Measurements from ENCODE around the gene RIIAD1. TPM values are rescaled to one million over a fixed set of nuclear protein-coding genes. Genes with fewer than 3 reads are reported as not detected.
"Not testable (repeated sequence)": the region's sequence is repeated elsewhere in the genome, so short reads cannot be mapped to it uniquely, and the experiment has no call there.

Gene RIIAD1
- total RNA-seq, 1 experiment from 2014 or later = not detected

DNA sequence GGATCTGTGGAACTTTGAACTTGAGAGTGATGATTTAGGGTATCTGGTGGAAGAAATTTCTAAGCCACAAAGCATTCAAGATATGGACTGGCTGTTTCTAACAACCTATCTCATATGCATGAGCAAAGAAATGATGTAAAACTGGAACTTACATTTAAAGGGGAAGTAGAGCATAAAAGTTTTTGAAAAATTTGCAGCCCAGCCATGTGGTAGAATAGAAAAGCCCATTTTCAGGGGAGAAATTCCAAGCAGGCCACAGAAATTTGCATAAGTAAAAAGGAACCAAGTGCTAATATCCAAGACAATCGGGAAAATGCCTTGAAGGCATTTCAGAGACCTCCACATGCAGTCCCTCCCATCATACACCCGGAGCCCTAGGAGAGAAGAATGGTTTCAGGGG, 15.7 kb downstream of the RIIAD1 start:
- DNase-seq = no peak
- H3K27me3 ChIP-seq (ENCODE audit: control insufficient read depth, insufficient read depth, low read length) = no peaks in the 10 kb centered on the region
- H3K36me3 ChIP-seq (replicated peaks; ENCODE audit: control insufficient read depth, insufficient read depth, low read length) = no peaks in the 10 kb centered on the region
- H3K4me3 ChIP-seq (ENCODE audit: insufficient read depth, low read depth, low read length) = no peak overlapping the region

DNA sequence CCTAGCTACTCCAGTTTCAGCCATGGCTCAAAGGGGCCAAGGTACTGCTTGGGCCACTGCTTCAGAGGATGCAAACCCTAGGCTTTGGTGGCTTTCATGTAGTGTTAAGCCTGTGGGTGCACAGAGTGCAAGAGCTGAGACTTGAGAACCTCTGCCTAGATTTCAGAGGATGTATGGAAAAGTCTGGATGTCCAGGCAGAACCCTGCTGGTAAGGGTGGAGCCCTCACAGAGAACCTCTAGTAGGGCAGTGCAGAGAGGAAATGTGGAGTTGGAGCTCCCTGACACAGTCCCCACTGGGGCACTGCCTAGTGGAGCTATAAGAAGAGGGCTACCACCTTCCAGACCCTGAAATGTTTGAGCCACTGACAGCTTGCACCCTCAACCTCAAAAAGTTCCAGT, 16.2 kb downstream of the RIIAD1 start:
- H3K4me3 ChIP-seq (ENCODE audit: insufficient read depth, low read depth, low read length) = no peak overlapping the region
- no peak for DNase-seq
- no peaks in the 10 kb centered on the region for H3K27me3 ChIP-seq (ENCODE audit: control insufficient read depth, insufficient read depth, low read length)
- no peaks in the 10 kb centered on the region for H3K36me3 ChIP-seq (replicated peaks; ENCODE audit: control insufficient read depth, insufficient read depth, low read length)

DNA sequence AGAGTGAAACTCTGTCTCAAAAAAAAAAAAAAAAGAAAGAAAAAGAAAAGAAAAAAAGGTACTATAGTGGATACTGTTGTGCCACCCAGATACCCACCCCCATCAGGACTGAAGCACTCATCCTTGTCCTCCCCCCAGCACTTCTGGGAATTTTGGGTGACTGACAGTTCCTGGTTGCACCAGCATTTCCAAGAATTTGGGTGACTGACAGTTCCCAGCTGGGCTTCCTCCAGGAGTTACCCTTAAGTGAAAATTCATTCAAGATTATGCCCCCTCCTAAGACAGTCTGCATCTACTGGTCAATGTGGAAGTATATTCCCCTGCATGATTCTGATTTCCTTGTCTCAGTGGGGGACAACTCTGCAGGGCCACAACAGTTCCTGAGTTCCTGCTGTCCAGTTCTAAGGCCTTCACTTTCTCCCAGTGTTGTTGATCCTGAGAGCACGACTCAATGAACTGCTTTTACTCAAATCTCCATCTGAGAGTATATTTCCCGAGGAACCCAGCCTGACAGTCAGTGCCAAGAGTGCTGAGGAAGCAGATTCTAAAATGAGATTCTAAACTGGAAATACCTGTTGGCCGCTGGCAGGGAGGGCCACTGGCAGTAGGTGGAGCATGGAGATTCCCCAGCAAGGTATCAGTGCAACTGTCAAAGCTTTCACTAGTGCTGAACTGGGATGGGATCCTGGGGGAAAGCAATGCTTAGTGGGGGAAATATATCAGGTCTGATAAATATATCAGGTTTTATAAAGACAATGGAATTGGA, 18.5 kb downstream of the RIIAD1 start:
- Histone ChIP-seq H3K27me3 (ENCODE audit: control insufficient read depth, insufficient read depth, low read length) (peaks cover 2% of the 10 kb centered on the region; the same call in 1 of the 2 replicates), H3K36me3 (replicated peaks; ENCODE audit: control insufficient read depth, insufficient read depth, low read length) (no peaks in the 10 kb centered on the region), H3K4me3 (ENCODE audit: insufficient read depth, low read depth, low read length) (no peak overlapping the region)
- DNase-seq = no peak

DNA sequence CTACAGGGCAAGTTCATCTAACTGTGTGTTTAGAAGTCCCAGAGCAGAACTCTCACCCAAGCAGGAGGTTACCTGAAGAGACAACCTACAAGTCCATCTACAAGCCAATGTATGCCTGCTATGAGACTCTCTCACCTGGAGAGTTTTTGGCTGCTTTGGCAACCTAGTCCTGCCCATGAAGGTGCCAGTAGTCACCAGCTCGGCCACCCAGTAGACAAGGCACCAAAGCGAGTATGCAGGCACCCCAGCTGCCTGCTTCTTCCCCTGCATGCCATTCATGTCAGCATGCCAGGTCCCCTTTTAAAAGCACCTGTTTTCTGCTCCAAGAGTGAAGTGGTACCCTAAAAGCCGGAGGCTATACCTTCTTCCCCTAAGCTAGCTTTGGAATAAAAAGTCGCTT, 20.2 kb downstream of the RIIAD1 start:
- Histone ChIP-seq H3K27me3 (ENCODE audit: control insufficient read depth, insufficient read depth, low read length) (peaks cover 2% of the 10 kb centered on the region; the same call in 1 of the 2 replicates), H3K4me3 (ENCODE audit: insufficient read depth, low read depth, low read length) (no peak overlapping the region), H3K36me3 (replicated peaks; ENCODE audit: control insufficient read depth, insufficient read depth, low read length) (no peaks in the 10 kb centered on the region)
- DNase-seq = no peak

DNA sequence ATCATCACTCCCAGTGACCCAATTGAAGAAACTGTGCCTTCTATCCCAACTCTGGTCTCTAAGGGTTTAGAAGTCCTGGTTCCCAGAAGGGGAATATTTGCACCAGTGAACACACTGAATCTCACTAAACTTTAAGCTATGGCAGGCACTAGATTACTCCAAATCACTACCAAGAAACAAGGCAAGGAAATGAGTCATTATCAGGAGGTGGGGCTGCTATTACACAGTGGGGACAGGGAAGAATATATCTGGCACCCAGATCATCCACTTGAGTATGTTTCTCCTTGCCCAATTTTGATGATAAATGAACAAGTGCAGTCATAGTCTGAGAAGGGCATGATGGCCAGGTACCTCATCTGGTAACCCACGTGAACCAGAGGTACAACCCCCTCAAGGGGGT, 35.0 kb downstream of the RIIAD1 start:
- DNase-seq = no peak
- Histone ChIP-seq H3K27me3 (ENCODE audit: control insufficient read depth, insufficient read depth, low read length) (no peaks in the 10 kb centered on the region; the same call in 1 of the 2 replicates), H3K4me3 (ENCODE audit: insufficient read depth, low read depth, low read length) (no peak overlapping the region), H3K36me3 (replicated peaks; ENCODE audit: control insufficient read depth, insufficient read depth, low read length) (peaks cover 8% of the 10 kb centered on the region)

DNA sequence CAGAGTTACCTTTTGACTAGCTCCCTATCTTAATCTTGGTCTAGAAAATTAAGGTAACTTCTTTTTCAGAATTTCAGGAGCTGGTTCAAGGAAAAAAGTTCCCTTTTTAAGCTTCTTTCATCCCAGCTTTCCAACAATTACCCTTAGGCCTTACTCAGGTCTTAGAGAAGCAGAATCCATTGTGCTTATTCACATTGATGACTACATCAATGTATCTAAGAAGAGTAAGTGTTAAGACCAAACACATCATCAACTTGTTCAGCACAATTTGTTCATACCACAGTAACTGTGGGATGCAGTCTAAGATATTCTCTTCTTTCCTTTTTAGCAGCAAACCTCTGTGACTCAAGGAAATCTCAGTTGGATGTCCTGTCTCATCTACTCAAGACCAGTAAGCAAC, 37.9 kb downstream of the RIIAD1 start:
- Histone ChIP-seq H3K4me3 (ENCODE audit: insufficient read depth, low read depth, low read length) (no peak overlapping the region), H3K27me3 (ENCODE audit: control insufficient read depth, insufficient read depth, low read length) (no peaks in the 10 kb centered on the region), H3K36me3 (replicated peaks; ENCODE audit: control insufficient read depth, insufficient read depth, low read length) (peaks cover 15% of the 10 kb centered on the region)
- no peak for DNase-seq

DNA sequence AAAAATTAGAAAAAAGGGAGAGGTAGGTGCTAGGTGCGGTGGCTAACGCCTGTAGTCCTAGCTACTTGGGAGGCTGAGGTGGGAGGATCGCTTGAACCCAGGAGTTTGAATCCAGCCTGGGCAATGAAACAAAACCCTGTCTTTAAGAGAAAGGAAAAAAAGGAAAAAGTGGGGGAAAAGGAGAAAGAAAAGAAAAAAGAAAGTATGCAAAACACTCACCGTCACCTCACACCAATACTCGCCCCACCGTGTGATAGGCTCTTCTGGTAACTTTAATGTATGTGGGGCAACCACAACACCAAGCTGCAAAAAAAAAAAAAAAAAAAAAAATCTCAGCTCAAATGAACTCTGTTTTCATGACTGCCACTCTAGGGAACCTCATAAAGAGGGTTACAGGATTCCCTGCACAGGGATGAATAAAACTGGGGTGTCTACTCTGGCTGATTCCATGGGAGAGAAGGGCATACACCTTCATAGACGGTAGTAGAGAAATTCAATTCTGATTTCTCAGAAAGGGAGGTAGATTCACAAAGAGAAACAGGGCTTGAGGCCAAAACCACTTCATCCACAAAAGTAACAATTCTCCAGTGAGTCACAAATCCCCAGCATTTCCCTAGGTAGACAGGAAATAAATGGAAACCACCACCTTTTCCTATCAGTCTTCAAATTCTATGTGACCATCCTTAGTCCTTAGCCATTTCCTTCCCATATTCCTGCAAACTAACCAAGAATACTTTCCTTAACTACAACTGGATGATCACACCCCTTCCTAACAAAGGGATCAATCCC, 39.5 kb downstream of the RIIAD1 start:
- no peak overlapping the region for H3K4me3 ChIP-seq (ENCODE audit: insufficient read depth, low read depth, low read length)
- peaks cover 15% of the 10 kb centered on the region for H3K36me3 ChIP-seq (replicated peaks; ENCODE audit: control insufficient read depth, insufficient read depth, low read length)
- H3K27me3 ChIP-seq (ENCODE audit: control insufficient read depth, insufficient read depth, low read length) = no peaks in the 10 kb centered on the region
- DNase-seq = no peak

DNA sequence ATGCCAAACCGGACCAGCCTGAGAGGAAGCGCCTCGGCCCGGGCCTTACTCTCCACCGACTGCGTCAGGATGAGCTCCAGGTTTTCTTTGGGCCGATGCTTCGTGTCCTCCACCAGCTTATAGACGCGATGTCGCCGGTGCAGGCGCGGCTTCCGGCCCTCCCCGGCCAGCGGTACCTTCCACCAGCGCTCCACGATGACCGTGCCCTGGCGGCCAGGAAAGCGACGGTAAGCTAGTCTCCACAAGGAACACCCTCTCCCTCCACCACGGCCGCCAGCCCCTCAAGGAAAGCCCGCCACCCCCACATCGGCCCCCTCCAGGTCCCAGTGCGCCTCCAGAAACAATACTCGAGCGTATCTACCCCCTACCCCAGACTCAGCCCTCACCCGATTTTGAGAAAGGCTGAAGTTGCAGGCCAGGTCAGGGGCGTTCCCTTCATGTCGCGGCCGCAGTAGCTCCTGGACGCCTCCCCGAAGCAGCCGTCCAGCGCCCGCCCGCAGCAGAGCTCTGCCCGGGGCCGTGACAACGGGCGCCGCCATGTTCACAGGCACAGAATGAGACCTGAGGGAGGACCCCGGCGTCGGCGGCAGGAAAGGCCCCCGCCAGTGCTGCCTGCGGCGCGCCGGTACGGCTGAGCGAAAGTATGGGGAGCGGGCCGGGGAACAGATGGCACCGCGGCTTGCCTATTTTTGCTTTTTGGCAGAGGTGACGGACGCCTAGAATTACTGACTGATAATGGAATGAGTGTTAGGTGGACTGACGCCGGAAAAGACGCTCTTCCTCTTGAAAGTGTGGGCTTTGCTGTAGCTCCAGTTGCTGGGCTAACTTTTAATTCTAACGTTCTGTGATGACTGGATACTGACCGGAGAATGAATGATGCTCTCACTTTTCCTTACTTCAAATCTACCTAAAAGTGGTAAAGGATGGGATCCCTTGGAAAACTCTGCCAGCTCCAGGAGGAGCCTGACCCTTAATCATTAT, 41.9 kb downstream of the RIIAD1 start, which contains the start of gene MRPL9:
MRPL9 (minus strand) TSS at position 556 of the 981 bp plus-strand sequence; CDS start at position 539, 17 bp downstream.
- DNase-seq = peak; percentile 95
- H3K27me3 ChIP-seq (ENCODE audit: control insufficient read depth, insufficient read depth, low read length) = no peaks in the 10 kb centered on the region; the same call in 1 of the 2 replicates
- H3K4me3 ChIP-seq (ENCODE audit: insufficient read depth, low read depth, low read length) = peak within 1 kb of the TSS; percentile 82
- H3K36me3 ChIP-seq (replicated peaks; ENCODE audit: control insufficient read depth, insufficient read depth, low read length) = peaks cover 15% of the 10 kb centered on the region

DNA sequence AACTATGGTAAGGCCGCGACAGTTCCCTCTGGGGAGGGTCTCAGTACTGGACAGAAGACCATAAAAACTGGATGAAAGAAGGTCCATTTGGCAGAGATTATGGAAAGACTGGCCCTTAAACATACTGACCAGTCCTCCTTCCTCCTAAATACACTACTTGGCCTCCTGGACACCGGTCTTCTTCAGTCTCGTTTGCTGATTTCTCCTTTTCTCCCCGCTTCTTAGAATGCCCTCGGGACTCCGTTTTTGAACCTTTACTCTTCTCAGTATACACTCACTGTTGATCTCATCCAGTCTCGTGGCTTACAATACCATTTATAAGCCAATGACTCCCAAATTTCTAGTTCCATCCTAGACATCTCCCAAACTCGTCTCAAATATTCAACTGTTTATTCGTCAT, 42.7 kb downstream of the RIIAD1 start:
- DNase-seq = peak; percentile 35
- Histone ChIP-seq H3K36me3 (replicated peaks; ENCODE audit: control insufficient read depth, insufficient read depth, low read length) (peaks cover 15% of the 10 kb centered on the region), H3K4me3 (ENCODE audit: insufficient read depth, low read depth, low read length) (peak overlapping the region; percentile 82), H3K27me3 (ENCODE audit: control insufficient read depth, insufficient read depth, low read length) (no peaks in the 10 kb centered on the region; the same call in 1 of the 2 replicates)

DNA sequence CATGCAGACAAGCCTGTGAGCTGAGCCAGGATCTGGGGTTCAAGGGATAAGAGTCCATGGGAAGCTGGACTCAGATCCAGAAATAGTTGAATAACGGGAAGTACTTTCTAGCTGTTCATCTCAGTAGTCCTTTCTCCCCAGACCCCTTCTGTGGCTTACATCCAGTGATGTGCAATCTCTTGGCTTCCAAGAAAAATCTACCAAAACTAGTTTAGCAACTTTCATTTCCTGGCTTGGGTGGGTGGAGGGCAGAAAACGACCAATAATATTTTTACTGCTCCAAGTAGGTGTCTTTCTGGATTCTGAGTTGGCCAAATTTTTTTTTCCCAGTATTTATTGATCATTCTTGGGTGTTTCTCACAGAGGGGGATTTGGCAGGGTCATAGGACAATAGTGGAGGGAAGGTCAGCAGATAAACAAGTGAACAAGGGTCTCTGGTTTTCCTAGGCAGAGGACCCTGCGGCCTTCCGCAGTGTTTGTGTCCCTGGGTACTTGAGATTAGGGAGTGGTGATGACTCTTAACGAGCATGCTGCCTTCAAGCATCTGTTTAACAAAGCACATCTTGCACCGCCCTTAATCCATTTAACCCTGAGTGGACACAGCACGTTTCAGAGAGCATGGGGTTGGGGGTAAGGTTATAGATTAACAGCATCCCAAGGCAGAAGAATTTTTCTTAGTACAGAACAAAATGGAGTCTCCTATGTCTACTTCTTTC, 47.2 kb downstream of the RIIAD1 start:
- H3K27me3 ChIP-seq (ENCODE audit: control insufficient read depth, insufficient read depth, low read length); H3K36me3 ChIP-seq (replicated peaks; ENCODE audit: control insufficient read depth, insufficient read depth, low read length); H3K4me3 ChIP-seq (ENCODE audit: insufficient read depth, low read depth, low read length); DNase-seq: not testable (repeated sequence)

DNA sequence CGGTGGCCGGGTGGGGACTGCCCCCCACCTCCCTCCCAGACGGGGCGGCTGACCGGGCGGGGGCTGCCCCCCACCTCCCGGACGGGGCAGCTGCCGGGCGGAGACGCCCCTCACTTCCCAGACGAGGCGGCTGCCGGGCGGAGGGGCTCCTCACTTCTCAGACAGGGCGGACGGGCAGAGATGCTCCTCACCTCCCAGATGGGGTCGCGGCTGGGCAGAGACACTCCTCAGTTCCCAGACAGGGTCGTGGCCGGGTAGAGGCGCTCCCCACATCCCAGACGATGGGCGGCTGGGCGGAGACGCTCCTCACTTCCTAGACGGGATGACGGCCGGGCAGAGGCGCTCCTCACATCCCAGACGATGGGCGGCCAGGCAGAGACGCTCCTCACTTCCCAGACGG, 47.9 kb downstream of the RIIAD1 start:
- H3K4me3 ChIP-seq (ENCODE audit: insufficient read depth, low read depth, low read length); H3K36me3 ChIP-seq (replicated peaks; ENCODE audit: control insufficient read depth, insufficient read depth, low read length); H3K27me3 ChIP-seq (ENCODE audit: control insufficient read depth, insufficient read depth, low read length); DNase-seq: not testable (repeated sequence)

DNA sequence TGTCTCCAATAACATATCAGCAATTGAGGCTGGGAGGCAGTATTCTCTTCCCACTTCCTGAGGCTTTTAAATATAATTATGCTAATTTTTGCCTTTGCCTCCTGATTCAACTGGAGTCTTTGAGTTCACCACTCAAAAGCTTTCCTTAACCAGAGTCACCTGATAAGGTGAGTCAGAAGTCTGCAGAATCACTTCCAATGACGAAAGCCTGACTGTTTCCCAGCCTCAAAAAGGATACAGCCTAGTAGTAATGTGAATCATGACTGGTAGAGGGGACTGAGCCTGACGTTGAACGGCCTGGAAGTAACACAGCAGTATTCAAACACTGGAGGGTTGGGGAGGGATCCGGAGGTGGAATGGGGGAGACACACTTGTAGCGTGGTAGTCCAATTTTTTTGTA, 52.4 kb downstream of the RIIAD1 start:
- Histone ChIP-seq H3K36me3 (replicated peaks; ENCODE audit: control insufficient read depth, insufficient read depth, low read length) (peaks cover 8% of the 10 kb centered on the region), H3K27me3 (ENCODE audit: control insufficient read depth, insufficient read depth, low read length) (no peaks in the 10 kb centered on the region), H3K4me3 (ENCODE audit: insufficient read depth, low read depth, low read length) (no peak overlapping the region)
- DNase-seq = no peak

DNA sequence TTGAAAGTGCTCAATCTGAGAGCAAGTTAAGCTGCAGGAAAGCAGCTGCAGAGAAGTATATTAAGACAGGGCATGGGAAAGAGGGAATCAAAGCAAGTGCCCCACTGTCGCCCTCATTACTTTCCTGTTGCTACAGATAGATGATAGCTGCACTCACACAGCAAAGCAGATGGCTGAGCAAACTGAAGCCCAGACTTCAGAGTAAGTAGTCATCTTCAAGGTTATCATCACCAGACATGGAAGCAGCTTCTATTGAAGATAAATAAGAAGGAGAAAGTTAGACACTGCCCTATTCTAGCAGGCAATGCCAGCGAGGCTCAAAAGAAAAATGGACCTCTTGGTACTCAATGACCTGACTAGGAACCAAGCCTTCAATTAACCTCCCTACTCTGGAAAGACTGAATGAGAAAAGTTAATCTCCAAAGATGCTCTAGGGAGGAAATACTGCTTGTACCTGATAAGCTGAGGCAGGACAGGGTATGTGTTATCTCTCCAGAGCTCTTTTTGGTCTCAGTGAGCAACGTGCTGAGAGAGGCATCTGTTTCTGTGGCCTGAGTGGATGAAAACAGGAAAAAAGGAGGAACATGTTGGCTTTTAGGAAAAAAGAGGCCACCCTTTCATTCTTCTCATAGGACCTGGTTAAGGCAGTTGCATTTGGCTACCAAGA, 53.1 kb downstream of the RIIAD1 start:
- no peak overlapping the region for H3K4me3 ChIP-seq (ENCODE audit: insufficient read depth, low read depth, low read length)
- no peak for DNase-seq
- H3K36me3 ChIP-seq (replicated peaks; ENCODE audit: control insufficient read depth, insufficient read depth, low read length) = peaks cover 9% of the 10 kb centered on the region
- no peaks in the 10 kb centered on the region for H3K27me3 ChIP-seq (ENCODE audit: control insufficient read depth, insufficient read depth, low read length)

Data from H7 (cell line).